CD14-positive monocyte (primary cell): ENCODE data around the gene TBPL1. TPM values are rescaled to one million over a fixed set of nuclear protein-coding genes. Genes with fewer than 3 reads are reported as not detected.

Experiments used
- DNase-seq, 3 donors: peaks; one replicate each; pipeline ENCODE4 v3.0.0-alpha.2; 2011 to 2022
- H2AFZ ChIP-seq: 2 replicates; pipeline ENCODE4 v1.6.0; 2012; ENCODE audit warnings: mild to moderate bottlenecking, low read depth, low read length, inconsistent platforms; ENCODE audit not compliant: insufficient read depth, poor library complexity, severe bottlenecking
- H3K27ac ChIP-seq, 2 donors: 1 replicate in 1 of 2; 2 replicates in 1 of 2; pipeline ENCODE4 v1.5.1; 2012 to 2013; ENCODE audit warnings: low read length in 2 of 2, control low read depth in 1 of 2, inconsistent platforms in 1 of 2, low read depth in 1 of 2, mild to moderate bottlenecking in 1 of 2
- H3K27me3 ChIP-seq, 2 donors: one replicate each; pipeline versions ENCODE4 v1.6.0 to v1.6.1; 2011 to 2013; ENCODE audit warnings: low read length in 2 of 2; ENCODE audit not compliant: control insufficient read depth in 2 of 2, insufficient read depth in 2 of 2
- H3K36me3 ChIP-seq, 2 donors: replicated peaks in 1 of 2; 1 replicate in 1 of 2; 2 replicates in 1 of 2; pipeline versions ENCODE4 v1.5.1 to v1.6.1; 2012 to 2013; ENCODE audit warnings: low read length in 2 of 2, control low read depth in 1 of 2, inconsistent platforms in 1 of 2, mild to moderate bottlenecking in 1 of 2; ENCODE audit not compliant: insufficient read depth in 2 of 2, control insufficient read depth in 1 of 2
- H3K4me1 ChIP-seq, 2 donors: 1 replicate in 1 of 2; 2 replicates in 1 of 2; pipeline versions ENCODE4 v1.5.1 to v1.6.1; 2012 to 2013; ENCODE audit warnings: low read length in 2 of 2, control low read depth in 1 of 2, inconsistent platforms in 1 of 2, mild to moderate bottlenecking in 1 of 2, moderate library complexity in 1 of 2; ENCODE audit not compliant: insufficient read depth in 2 of 2, control insufficient read depth in 1 of 2
- H3K4me2 ChIP-seq: replicated peaks from 2 replicates; pipeline ENCODE3; 2012; ENCODE audit warnings: low read length, moderate library complexity, mild to moderate bottlenecking; ENCODE audit not compliant: poor library complexity, severe bottlenecking; ENCODE audit errors: extremely low read depth
- H3K4me3 ChIP-seq, 3 experiments: fragments of 200-600 bp in 1 of 3; sonication (generic) in 1 of 3; replicated peaks in 1 of 3; 1 replicate in 2 of 3; 2 replicates in 1 of 3; pipeline ENCODE4 v1.5.1; 2011 to 2013; ENCODE audit warnings: low read length in 3 of 3, mild to moderate bottlenecking in 3 of 3, control low read depth in 2 of 3, low read depth in 2 of 3, inconsistent platforms in 1 of 3, moderate library complexity in 1 of 3
- H3K79me2 ChIP-seq: 2 replicates; pipeline ENCODE4 v1.6.0; 2012; ENCODE audit warnings: mild to moderate bottlenecking, control low read depth, inconsistent platforms, low read length, moderate library complexity; ENCODE audit not compliant: insufficient read depth
- H3K9ac ChIP-seq: 2 replicates; pipeline ENCODE4 v1.6.0; 2017; ENCODE audit warnings: low read length, mild to moderate bottlenecking; ENCODE audit not compliant: insufficient read depth, poor library complexity, severe bottlenecking
- H3K9me3 ChIP-seq, 2 donors: replicated peaks in 1 of 2; 1 replicate in 1 of 2; 2 replicates in 1 of 2; pipeline versions ENCODE4 v1.5.1 to v1.6.1; 2012 to 2013; ENCODE audit warnings: low read length in 2 of 2, control low read depth in 1 of 2; ENCODE audit not compliant: control insufficient read depth in 1 of 2, insufficient read depth in 1 of 2
- H4K20me1 ChIP-seq: 2 replicates; pipeline ENCODE4 v1.6.0; 2012; ENCODE audit warnings: mild to moderate bottlenecking, low read length, control low read depth, moderate library complexity; ENCODE audit not compliant: insufficient read depth
- H3K27ac Mint-ChIP-seq, 7 donors: one replicate each; pipeline ENCODE4 v1.8.0; 2020; ENCODE audit warnings: mild to moderate bottlenecking in 7 of 7, mixed read lengths in 7 of 7, moderate library complexity in 6 of 7, inconsistent platforms in 2 of 7
- H3K27me3 Mint-ChIP-seq, 3 donors: one replicate each; pipeline ENCODE4 v1.8.0; 2021 to 2022; ENCODE audit warnings: low read depth in 3 of 3, mild to moderate bottlenecking in 3 of 3, mixed read lengths in 3 of 3, moderate library complexity in 3 of 3, inconsistent platforms in 1 of 3
- H3K36me3 Mint-ChIP-seq, 2 donors: one replicate each; pipeline ENCODE4 v1.8.0; 2020; ENCODE audit warnings: mixed read lengths in 2 of 2, inconsistent platforms in 1 of 2, mild to moderate bottlenecking in 1 of 2
- H3K4me1 Mint-ChIP-seq: one replicate; pipeline ENCODE4 v1.8.0; 2020; ENCODE audit warnings: mild to moderate bottlenecking, mixed read lengths
- H3K4me3 Mint-ChIP-seq, 2 donors: one replicate each; pipeline ENCODE4 v1.8.0; 2020; ENCODE audit warnings: mild to moderate bottlenecking in 2 of 2, mixed read lengths in 2 of 2, moderate library complexity in 1 of 2
- H3K9me3 Mint-ChIP-seq, 7 donors: one replicate each; pipeline ENCODE4 v1.8.0; 2020 to 2022; ENCODE audit warnings: mixed read lengths in 7 of 7, mild to moderate bottlenecking in 6 of 7, moderate library complexity in 6 of 7, inconsistent platforms in 2 of 7
- CTCF ChIP-seq: fragments of 200-600 bp; IDR thresholded peaks from one replicate; pipeline ENCODE4 v1.8.0; 2022; ENCODE audit warnings: antibody characterized with exemption, mild to moderate bottlenecking
- WGBS: methylation state at CpG from one replicate; pipeline ENCODE4 v1.1.5; 2013; ENCODE audit warnings: missing lambda C conversion rate; ENCODE audit not compliant: insufficient coverage; 5-methylcytosine and 5-hydroxymethylcytosine counted together
- intact Hi-C, 2 donors: fragments of 100-400 bp; cut with micrococcal nuclease; formaldehyde crosslinking; loops; one replicate each; pipeline versions ENCODE4 v1.15.0 to v1.15.1; 2023
- polyA plus RNA-seq, 3 donors: library from polyadenylated mRNA; depleted of rRNA in 1 of 3; unstranded in 2 of 3; stranded (reverse) in 1 of 3; fragments of 300-500 nt in 2 of 3; fragments of >200 nt in 1 of 3; fragmentation: Illumina TruSeq in 2 of 3; gene quantifications; 1 replicate in 2 of 3; 2 replicates in 1 of 3; pipeline ENCODE4 v1.2.3, GENCODE V29; 2012 to 2021

Gene TBPL1
- polyA plus RNA-seq, 3 donors, result 22.0 to 35.6 (median 35.5) TPM

GRCh38 chr6:133957227-133957626 is 4.2 kb downstream of the TBPL1 start:
- H4K20me1 ChIP-seq, result peaks cover 77% of the 10 kb centered on the region
- 100% methylated on average over 1 of the region's 4 CpGs for WGBS
- no peak overlapping the region for H3K27ac ChIP-seq
- H3K79me2 ChIP-seq, result peaks cover 93% of the 10 kb centered on the region
- H3K9me3 ChIP-seq, result no peaks in the 10 kb centered on the region
- Mint-ChIP-seq H3K36me3 (peaks cover 0 to 4% of the 10 kb centered on the region in 2 donors), H3K4me3 (no peak overlapping the region), H3K9me3 (no peaks in the 10 kb centered on the region), H3K27ac (no peak overlapping the region), H3K4me1 (peaks cover 36% of the 10 kb centered on the region), H3K27me3 (peaks cover 0 to 2% (median 0%) of the 10 kb centered on the region in 3 donors)
- no peak overlapping the region for H3K4me3 ChIP-seq
- H2AFZ ChIP-seq, result no peak overlapping the region
- no peak for TF ChIP-seq CTCF
- DNase-seq, result no peak
- peaks cover 17 to 20% of the 10 kb centered on the region in 2 donors for H3K4me1 ChIP-seq
- no peaks in the 10 kb centered on the region for H3K36me3 ChIP-seq
- H3K27me3 ChIP-seq, result no peaks in the 10 kb centered on the region
- no peak overlapping the region for H3K9ac ChIP-seq
- no peak overlapping the region for H3K4me2 ChIP-seq
- intact Hi-C loops, result no loop called here

DNA sequence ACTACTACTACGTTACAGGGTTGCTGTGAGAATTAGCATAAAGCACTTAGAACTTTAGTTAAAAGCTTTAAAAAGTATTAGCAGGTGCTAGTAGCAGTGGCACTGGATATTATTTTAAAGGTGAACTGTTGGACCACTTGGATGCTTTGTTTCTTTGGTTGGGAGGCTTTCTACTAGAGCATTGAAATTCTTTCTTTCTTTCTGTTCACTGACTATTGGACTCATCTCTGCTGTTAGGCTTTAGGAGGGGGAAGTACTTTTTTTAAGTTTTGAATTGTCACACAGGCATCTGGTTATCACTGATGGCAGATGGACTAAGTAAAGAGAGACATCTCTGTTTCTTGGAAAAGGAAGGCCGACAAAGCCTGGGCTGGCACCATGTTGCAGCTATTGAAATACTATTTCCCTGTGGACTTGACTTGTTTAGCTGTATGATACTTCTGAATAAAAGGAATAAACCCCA is 4.8 kb downstream of the TBPL1 start:
- peaks cover 96% of the 10 kb centered on the region for H3K79me2 ChIP-seq
- Mint-ChIP-seq H3K27me3 (peaks cover 0 to 3% (median 0%) of the 10 kb centered on the region in 3 donors), H3K4me1 (peaks cover 38% of the 10 kb centered on the region), H3K36me3 (peaks cover 0 to 4% of the 10 kb centered on the region in 2 donors), H3K9me3 (no peaks in the 10 kb centered on the region), H3K27ac (peak overlapping the region in 1 of 7 donors; percentile 16), H3K4me3 (no peak overlapping the region)
- peaks cover 17% of the 10 kb centered on the region in 2 donors for H3K4me1 ChIP-seq
- H3K36me3 ChIP-seq, result no peaks in the 10 kb centered on the region
- H3K4me3 ChIP-seq, result no peak overlapping the region
- no peak for TF ChIP-seq CTCF
- no CpG with 5 or more reads among the region's 2 CpGs for WGBS
- no peak overlapping the region for H3K27ac ChIP-seq
- intact Hi-C loops, result no loop called here
- no peaks in the 10 kb centered on the region for H3K9me3 ChIP-seq
- H3K9ac ChIP-seq, result no peak overlapping the region
- H3K4me2 ChIP-seq, result no peak overlapping the region
- no peaks in the 10 kb centered on the region for H3K27me3 ChIP-seq
- DNase-seq, result no peak
- peaks cover 83% of the 10 kb centered on the region for H4K20me1 ChIP-seq
- no peak overlapping the region for H2AFZ ChIP-seq
